ENCODE results near the gene DDX23. TPM values are rescaled to one million over a fixed set of nuclear protein-coding genes. Genes with fewer than 3 reads are reported as not detected.

Gene DDX23
- total and polyA plus RNA-seq, 2 of the 4 experiments (the other 2 are of a cell fraction), result 61.8 to 81.9 TPM

DNA sequence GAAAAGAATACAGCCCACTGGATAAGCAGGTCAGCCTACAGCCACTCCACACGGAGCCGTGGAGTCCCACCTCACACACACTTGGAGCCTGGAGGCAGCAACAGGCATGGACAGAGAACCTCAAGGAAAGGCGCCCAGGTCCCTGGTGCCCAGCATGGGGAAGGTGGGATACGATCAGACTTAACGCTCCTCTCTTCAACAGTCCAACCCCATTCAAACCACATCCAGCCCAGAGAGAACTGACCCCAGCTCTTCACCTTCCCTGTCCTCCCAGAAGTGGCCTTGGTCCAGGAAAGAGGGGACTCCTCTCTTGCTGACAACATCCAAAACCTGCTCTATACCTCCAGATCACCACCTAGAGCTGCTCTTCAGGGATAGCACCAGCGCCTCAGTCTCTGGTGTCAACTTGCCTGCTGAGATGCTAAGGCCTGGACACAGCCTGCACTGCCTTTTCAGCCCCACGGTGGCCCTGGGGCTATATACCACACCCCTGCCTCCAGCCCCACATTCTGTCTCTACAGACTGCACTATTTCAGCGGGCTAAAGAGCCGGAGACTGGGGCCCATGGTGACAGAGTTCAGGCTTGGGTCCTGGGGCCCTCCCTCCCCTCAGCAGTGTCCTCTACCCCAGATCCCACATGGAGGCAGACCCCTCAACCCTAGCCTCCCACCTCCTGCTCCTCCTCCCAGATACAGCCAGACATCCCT, 70.1 kb downstream of the DDX23 start (continued):
- TF ChIP-seq, protein P1, sequence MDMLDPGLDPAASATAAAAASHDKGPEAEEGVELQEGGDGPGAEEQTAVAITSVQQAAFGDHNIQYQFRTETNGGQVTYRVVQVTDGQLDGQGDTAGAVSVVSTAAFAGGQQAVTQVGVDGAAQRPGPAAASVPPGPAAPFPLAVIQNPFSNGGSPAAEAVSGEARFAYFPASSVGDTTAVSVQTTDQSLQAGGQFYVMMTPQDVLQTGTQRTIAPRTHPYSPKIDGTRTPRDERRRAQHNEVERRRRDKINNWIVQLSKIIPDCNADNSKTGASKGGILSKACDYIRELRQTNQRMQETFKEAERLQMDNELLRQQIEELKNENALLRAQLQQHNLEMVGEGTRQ (IDR thresholded peaks at IDR 0.05; ENCODE audit: low read depth, low read length), result no peak
- TF ChIP-seq RFX5 (IDR thresholded peaks at IDR 0.05; ENCODE audit: low read depth, low read length) (no peak), MAFK (IDR thresholded peaks at IDR 0.05; ENCODE audit: low read depth, low read length) (no peak)
